ENCODE data around the gene ACTBL2.

GRCh38 chr5:57455511-57456455, 26.8 kb downstream of the ACTBL2 start:
- TF ChIP-seq CTCF (conservative IDR thresholded peaks at IDR 0.05 in 1 of 2, IDR thresholded peaks at IDR 0.05 in 1 of 2; ENCODE audit: low read depth in 1 of 2, low read length in 2 of 2) (no peak), EZH2 (IDR thresholded peaks at IDR 0.05; ENCODE audit: low read length, missing control alignments) (no peak)

Measured in fibroblast of lung (primary cell).